Raji (cell line): ENCODE measurements around the gene BCAS3.

ENCODE experiments used
- POLR2A ChIP-seq: IDR thresholded peaks from 2 replicates; pipeline ENCODE4 v1.6.1; 2011; ENCODE audit warnings: low read depth, low read length, control low read depth; ENCODE audit not compliant: insufficient read depth

The BCAS3 gene

DNA sequence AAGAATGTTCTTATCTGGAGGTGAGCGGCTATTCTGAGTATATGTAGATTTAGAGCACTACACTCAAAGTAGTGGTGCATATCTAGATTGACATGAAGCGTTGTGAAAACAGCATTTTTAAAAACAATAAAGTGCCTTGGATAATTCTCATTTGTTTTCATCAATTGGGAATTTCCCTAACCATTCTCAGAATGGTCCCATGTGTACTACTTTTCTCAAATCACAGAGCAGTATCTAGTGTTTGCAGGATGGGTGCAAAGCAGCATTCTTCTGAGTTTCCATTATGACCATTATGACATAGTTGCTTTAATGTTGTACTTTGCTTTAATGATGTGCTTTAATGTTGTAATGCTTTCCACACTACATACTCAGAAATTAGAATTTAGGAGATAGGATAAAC is 16.2 kb upstream of the BCAS3 start:
- TF ChIP-seq POLR2A, result no peak

GRCh38 chr17:60664022-60664421 is 13.6 kb upstream of the BCAS3 start:
- no peak for TF ChIP-seq POLR2A

DNA sequence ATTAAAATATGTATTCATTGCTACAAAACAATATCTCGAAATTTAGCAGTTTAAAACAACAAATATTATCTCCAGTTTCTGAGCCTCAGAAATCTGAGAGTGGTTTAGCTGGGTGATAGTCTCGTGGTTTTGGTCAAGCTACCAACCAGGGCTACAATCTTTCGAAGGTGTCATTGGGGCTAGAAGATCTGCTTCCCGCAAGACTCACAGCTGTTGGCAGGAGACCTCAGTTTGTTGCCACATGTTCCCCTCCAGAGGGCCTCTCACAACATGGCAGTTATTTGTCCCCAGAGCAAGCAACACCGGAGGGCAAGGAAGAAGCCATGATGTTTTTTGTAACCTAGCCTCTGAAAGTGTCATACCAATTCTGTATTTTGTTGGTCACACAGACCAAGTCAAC is 12.0 kb upstream of the BCAS3 start:
- TF ChIP-seq POLR2A, result no peak

GRCh38 chr17:60671482-60671881 is 6.2 kb upstream of the BCAS3 start:
- TF ChIP-seq POLR2A, result no peak

GRCh38 chr17:60675997-60676396 is 1.7 kb upstream of the BCAS3 start:
- TF ChIP-seq POLR2A, result no peak

DNA sequence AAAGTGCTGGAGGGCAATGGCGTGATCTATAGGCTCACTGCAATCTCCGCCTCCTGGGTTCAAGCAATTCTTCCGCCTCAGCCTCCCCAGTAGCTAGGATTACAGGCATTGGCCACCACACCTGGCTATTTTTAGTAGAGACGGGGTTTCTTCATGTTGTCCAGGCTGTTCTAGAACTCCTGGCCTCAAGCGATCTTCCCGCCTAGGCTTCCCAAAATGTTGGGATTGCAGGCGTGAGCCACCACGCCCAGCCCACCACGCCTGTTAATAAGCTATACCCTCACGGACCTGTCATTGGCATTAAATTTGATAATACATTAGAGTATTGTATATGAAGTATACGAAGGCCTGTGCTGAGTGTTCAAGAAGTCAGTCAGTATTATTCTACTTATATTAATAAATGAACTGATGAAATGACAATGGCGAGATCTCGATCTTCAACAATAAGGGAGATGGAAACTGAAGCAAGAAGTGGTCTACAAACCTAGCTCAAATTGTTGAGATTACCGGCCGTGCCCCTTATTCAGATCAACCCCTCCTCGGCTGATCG is 818 bp upstream of the BCAS3 start:
- TF ChIP-seq POLR2A, result no peak

- no peak for TF ChIP-seq POLR2A
These were observed 430 bp downstream of the BCAS3 start for GRCh38 chr17:60678118-60678444.

GRCh38 chr17:60679287-60679686 is 1.6 kb downstream of the BCAS3 start:
- TF ChIP-seq POLR2A, result no peak

DNA sequence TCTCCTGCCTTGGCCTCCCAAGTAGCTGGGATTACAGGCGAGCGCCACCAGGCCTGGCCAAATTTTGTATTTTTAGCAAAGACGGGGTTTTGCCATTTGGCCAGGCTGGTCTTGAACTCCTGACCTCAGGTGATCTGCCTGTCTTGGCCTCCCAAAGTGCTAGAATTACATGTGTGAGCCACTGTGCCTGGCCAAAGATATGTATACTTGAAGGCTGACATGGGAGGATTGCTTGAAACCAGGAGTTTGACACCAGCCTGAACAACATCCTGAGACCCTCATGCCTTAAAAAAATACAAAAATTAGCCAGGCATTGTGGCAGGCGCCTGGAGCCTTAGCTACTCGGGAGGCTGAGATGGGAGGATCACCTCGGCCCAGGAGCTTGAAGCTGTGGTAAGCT is 3.1 kb downstream of the BCAS3 start:
- TF ChIP-seq POLR2A, result no peak

DNA sequence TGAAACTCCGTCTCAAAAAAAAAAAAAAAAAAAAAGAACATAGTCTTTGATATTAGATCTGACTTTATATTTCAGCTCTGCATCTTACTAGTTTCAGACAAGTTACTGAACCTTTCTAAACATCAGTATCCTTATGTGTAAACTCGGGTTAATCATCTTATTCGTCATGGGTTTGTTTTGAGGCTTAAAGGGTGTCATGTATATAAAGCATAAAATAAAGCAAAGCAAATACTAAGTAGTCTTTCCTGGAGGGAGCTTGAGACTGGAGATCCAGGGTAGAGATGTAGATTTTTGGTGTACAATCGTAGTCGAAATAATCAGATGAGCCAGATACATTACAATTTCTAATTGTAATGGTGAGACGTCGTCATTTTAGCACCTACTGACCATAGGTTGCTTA is 7.8 kb downstream of the BCAS3 start:
- TF ChIP-seq POLR2A, result no peak

DNA sequence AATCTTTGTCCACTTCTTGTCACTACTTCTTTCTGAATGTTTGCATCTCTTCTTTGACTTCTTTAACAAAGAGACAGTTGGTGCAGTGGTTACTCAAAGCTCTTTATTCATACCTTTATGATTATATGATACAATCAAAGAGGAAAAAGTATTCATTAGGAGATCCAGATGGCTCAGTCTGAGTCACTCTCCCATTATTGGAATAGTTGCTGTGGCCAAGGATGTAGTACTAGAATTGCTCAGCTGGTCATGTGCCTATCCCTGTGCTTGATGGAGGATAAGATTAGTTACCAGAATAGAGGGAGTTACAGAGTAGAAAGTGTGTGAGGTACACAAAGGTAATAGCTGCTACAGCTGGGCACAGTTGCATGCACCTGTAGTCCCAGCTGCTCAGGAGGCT is 18.3 kb downstream of the BCAS3 start:
- no peak for TF ChIP-seq POLR2A

- no peak for TF ChIP-seq POLR2A
These were observed 21.4 kb downstream of the BCAS3 start for GRCh38 chr17:60699090-60699489.

GRCh38 chr17:60704170-60704569 is 26.5 kb downstream of the BCAS3 start:
- no peak for TF ChIP-seq POLR2A

DNA sequence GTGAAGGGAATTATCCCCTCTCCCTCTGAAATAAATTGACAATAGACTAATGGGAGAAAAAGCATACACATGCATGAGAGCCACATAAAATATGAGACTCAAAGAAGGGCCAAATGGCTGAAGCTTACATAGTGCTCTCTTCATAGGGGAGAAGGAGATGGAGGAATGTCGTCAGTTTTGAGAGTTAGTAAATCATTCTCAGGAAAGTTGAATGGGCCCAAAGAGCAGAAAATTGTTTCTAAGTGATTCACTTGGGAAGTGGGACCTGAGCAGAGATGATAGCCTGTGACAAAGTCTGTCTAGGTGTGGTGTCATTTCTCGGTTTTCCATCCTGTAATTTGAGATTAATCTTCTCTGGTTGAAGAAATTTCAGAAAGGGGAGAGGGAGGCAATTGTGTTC is 35.0 kb downstream of the BCAS3 start:
- no peak for TF ChIP-seq POLR2A

DNA sequence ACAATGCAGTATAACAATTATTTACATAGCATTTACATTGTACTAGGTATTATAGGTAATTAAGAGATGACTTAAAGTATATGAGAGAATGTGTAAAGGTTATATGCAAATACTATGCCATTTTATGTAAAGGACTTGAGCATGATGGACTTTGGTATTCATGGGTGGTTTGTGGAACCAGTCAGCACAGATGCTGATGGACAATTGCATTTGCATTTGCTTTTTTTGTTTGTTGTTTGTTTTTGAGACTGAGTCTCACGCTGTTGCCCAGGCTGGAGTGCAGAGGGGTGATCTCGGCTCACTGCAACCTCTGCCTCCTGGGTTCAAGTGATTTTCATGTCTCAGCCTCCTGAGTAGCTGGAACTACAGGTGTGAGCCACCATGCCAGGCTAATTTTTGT is 36.0 kb downstream of the BCAS3 start:
- no peak for TF ChIP-seq POLR2A

GRCh38 chr17:60716766-60717165 is 39.1 kb downstream of the BCAS3 start:
- no peak for TF ChIP-seq POLR2A

GRCh38 chr17:60717814-60718213 is 40.2 kb downstream of the BCAS3 start:
- no peak for TF ChIP-seq POLR2A
